Activated CD4-positive, alpha-beta T cell treated with anti-CD3 and anti-CD28 coated beads for 1 hour (primary cell): Measurements from ENCODE around the gene FEM1A.
"Not testable (repeated sequence)": the region's sequence is repeated elsewhere in the genome, so short reads cannot be mapped to it uniquely, and the experiment has no call there.

Experiments used
- DNase-seq: peaks from one replicate; pipeline ENCODE4 v3.0.0-alpha.2; 2020

The FEM1A gene, protein sequence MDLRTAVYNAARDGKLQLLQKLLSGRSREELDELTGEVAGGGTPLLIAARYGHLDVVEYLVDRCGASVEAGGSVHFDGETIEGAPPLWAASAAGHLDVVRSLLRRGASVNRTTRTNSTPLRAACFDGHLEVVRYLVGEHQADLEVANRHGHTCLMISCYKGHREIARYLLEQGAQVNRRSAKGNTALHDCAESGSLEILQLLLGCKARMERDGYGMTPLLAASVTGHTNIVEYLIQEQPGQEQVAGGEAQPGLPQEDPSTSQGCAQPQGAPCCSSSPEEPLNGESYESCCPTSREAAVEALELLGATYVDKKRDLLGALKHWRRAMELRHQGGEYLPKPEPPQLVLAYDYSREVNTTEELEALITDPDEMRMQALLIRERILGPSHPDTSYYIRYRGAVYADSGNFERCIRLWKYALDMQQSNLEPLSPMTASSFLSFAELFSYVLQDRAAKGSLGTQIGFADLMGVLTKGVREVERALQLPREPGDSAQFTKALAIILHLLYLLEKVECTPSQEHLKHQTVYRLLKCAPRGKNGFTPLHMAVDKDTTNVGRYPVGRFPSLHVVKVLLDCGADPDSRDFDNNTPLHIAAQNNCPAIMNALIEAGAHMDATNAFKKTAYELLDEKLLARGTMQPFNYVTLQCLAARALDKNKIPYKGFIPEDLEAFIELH

DNA sequence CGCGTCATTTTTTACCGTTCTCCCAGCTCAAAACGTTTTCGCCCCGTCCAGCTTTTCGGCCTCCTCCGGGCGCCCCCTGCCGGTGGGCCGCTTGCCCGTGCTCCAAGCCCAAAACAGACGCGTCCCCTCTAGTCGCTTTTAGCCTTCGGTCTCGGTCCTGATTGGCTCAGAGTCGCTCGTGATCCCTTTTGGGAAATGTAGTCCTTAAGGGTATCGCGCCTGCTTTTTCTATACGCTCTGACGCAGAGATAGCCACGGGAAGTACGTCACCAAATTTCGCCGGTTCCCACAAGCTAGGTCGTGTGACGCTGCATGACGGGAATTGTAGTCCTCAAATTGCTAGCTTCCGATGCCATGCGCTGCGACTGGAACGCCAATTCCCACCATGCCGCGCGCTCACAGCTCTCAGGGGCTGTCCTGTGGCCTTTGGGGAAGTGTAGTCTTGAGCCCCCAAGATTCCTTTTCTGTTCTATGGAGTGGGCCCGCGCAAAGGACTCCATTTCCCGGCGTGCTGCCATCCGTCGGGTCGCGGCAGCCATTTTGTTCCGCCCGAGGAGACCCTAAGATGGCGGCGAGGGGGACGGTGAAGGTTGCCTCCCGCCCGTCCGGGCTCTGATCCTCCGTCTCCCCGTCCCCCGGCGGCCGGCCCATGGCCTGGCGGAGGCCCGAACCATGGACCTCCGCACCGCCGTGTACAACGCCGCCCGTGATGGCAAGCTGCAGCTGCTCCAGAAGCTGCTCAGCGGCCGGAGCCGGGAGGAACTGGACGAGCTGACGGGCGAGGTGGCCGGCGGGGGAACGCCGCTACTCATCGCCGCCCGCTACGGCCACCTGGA is at the start of gene FEM1A:
FEM1A (plus strand) TSS at position 552 of the 836 bp plus-strand sequence; CDS start at position 673, 121 bp downstream.
- DNase-seq = peak; percentile 98

DNA sequence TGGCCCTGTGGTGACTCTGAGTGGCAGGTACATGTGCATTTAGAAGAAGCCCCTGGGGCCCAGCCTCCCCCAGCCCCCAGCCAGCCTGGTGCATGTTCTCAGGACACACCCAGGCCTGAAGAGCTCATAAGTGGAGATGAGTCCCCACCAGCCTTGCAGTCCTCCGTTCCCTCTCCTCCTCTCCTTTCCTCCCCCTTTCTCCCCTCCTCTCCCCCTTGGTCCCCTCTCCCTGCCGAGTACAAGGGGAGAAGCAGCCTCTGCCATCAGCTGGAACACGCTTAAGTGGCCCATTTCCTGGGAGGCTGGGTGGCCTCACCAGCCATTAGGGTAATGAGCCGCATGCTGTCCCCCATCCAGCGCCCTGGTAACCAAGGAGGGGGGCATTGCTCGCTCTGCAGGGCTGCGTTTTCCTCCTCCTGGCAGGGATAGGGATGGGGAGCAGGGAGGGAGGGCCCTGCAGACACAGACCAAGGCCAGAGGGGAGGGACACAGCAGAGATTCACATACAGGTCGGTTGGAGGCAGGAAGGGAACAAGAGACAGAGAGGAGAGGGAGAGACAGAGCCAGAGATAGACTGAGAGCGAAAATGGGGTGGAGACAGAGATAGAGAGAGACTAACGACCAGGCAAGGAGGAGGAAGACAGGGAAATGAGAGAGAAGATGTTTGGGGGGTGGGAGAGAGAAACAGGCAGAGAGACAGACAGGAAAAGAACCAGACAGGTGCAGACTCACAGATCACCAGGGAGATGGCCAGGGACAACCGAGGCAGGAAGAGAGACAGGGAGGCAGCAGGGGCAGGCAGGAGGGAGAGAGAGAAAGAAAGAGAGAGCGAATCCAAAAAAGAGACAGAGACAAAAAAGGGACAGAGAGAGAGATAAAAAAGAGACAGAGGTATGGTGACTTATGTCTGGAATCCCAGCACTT is 48.5 kb upstream of the FEM1A start:
- no peak for DNase-seq

DNA sequence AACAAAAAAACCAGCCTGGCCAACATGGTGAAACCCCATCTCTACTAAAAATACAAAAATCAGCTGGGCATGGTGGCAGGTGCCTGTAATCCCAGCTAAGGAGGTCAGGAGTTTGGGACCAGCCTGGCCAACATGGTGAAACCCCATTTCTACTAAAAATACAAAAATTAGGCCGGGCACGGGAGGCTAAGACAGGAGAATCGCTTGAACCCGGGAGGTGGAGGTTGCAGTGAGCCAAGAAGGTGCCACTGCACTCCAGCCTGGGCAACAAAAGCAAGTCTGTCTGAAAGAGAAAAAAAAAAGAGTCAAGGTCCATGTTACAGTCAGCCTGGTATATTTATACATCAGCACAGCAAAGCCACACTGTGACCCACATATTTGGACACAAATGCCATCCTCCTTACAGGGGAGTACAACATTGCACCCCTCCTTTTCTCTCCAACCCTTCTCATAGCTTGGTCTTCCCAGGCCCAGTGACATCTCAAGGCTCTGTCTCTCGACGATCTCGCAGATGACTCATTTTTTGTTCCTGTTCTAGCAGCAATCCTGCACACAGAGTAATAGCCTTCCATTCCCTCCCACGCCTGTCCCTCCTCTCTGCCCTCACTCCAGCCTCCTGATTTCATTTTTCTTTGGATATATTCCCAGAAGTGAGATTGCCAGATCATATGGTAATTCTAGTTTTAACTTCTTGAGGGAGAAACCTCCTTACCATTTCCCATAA is 46.9 kb upstream of the FEM1A start:
- DNase-seq = no peak

DNA sequence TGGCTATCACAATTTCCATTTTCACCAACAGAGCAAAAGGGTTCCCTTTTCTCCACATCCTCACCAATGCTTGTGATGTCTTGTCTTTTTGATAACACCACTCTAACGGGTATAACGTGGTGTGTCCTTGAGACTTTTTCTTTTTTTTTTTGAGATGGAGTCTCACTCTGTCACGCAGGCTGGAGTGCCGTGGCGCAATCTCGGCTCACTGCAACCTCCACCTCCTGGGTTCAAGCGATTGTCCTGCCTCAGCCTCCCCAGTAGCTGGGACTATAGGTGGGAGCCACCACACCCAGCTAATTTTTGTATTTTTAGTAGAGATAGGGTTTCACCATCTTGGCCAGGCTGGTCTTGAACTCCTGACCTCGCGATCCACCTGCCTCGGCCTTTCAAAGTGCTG is 46.4 kb upstream of the FEM1A start:
- DNase-seq = not testable (repeated sequence)

DNA sequence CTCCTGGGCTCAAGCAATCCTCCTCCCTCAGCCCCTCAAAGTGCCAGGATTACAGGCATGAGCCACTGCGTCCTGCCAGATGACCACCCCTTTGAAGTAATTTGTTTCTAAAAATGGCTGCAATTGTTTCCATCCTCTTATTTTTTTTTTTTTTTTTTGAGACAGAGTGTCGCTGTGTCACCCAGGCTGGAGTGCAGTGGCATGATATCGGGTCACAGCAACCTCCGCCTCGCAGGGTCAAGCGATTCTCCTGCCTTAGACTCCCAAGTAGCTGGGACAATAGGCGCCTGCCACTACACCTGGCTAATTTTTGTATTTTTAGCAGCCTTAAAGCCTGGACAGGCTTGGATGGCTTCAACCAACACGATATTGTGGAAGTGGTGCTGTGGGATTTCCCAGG is 45.5 kb upstream of the FEM1A start:
- no peak for DNase-seq

DNA sequence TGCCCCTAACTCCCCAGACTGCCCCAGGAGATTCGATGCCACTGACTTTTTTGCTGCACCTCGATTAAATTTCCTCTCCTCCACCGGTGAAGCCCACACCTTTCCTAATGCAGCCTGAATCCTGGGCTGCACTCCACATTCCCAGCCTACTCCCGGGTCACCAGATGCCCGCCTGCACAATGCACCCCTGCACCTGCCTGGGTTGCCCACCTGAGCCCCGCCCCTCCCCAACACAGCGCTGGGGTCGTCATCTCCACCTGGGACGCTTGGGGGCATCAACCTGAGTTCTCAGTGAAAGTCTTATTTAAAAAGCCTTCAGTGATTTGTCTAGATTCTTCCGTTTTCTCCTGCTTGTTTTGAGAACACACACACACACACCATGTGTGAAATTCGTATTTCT is 43.3 kb upstream of the FEM1A start:
- DNase-seq = no peak

DNA sequence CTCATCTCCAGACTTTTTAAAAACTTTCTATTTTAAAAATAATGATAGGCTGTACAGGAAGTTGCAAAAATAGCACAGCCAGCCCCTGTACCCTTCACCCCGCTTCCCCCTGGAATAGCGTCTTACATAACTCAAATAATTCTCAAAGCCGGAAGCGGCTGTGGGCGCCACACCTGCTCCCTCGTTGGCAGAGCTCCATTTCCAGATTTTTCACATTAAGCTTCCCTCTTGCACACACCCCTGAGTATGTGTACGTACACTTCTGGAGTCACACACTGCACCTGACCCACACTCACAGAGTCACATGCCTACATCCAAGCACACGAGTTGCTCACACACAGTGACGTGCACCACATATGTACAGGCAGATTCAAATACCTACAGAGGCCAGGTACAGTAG is 42.9 kb upstream of the FEM1A start:
- DNase-seq = no peak

DNA sequence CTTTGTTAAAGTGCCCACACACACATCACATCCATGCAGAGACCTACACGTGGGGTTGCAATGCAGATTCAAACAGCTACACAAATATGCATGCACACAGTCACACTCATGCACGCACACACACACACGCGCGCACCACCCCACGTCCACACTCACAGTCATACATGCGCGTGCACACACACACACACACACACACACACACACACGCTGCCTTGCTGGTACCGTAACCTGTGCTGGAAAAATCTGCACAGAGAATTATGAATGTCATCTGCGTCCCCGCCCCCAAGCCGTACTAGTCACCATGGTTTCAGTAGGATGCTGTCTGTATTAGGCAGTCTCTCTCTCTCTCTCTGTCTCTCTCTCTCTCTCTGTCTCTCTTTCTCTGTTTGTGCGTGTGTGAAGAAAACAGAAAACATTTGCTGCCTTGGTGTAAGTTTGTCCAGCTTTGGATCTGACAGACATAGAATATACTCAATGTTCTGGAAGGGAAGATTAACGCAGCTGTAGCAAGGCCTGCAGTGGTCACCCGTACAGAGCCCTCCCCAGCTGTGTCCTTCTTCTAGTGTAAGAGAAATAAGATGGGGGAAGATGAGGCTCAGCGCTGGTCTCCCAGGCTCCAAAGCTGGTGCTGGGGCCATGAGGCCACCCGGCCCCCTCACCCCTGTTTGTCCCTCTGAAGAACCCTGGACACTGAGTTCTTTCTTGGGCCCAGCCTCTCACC is 41.5 kb upstream of the FEM1A start:
- DNase-seq = no peak

DNA sequence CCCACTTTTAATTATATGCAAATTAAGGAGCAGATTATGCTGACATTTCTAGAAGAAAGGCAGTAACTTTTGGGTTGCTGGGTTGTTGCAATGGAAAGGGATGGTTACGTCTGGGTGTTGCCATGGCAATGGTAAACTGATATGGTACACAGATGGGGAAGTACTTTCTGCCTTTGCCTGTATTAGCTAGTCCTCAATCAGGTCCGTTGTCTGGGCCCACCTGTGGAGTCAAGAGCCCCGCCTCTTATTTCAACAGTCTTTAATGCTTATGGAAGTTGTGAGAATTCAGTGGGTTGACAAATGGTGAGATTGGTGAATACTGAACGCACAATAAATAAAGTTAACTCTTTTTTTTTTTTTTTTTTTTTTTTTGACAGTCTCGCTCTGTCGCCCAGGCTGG is 37.3 kb upstream of the FEM1A start:
- no peak for DNase-seq

DNA sequence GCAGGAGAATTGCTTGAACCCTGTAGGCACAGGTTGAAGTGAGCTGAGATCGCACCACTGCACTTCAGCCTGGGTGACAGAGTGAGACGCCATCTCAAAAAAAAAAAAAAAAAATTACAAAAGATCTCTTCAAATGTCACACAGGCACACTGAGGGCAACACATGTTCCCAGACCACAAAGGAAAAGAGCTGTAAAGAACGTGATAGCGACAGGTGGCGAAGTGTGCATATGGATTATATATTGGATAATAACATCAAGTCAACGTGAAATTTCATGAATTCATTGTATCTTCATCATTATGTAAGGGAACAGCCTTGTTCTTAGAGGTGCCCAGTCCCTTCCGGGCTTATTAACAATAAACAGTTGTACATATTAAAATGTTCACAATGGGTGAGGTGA is 36.1 kb upstream of the FEM1A start:
- DNase-seq = no peak

DNA sequence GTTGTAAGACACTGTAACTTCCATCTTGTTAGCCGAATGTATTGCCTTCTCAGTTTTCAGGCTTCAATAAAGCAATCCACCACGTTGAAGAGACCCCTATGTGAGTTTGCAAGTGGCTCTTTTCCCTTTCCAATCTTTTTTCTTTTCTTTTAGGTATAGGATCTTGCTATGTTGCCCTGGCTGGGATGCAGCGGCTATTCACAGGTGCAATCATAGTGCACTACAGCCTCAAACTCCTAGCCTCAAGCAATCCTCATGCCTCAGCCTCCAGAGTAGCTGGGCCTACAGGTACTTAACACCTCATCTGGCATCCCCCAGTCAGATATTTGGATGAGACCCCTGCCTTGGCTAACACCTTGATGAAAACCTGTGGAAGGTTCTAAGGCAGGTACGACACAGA is 33.5 kb upstream of the FEM1A start:
- DNase-seq = no peak

DNA sequence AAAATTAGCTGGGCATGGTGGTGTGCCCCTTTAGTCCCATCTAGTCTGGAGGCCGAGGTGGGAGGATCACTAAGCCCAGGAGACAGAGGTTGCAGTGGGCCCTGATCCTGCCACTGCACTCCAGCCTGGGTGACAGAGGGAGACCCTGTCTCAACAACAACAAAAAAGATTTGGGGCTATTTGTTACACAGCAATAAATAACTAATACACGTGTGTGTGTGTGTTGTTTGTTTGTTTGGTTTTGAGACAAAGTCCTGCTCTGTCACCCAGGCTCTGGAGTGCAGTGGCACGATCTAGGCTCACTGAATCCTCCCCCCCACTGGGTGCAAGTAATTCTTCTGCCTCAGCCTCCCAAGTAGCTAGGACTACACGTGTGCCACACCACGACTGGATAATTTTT is 32.9 kb upstream of the FEM1A start:
- no peak for DNase-seq

DNA sequence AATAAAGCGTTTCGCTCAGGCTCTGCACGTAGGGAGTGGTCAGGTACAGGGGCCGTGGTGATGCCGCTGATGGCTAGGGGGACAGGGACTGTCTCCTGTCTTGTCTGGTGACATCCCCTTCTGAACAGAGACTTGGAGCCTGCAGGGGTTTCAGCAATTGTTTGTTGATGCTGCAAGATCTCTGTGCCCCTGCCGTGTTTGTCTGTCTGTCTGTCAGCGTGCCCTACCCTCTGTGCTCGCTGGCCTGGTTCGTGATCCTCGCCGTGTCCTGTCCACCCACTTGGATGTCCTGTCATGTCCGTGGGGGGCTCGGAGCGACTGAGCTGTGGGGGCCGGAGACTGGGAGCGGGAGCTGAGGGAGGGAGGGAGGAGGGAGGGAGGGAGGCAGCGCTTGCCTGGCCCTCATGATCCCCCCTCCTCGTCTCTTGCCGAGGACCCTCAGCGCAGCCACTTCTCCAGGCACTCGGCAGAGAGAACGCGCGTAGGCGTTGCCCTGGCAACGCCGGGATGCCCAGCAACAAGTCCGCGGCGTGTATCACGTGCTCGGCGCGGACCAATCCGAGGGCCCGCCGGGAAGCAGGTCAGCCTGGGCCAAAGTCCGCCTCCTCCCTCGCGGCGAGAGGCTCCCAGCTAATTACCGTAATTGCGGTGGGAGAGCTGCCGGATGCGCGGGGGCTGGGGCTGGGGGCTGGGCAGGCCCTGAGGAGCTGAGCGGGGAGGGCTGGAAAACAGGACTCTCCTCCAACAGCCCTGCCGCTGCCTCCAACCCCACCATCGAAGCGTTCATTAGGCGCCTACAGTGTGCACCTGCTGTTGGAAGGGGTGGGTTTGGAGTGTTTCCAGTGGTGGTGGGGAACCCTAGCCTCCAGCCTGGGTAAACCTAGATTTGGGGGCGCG is 31.9 kb upstream of the FEM1A start:
- DNase-seq = peak; percentile 20

DNA sequence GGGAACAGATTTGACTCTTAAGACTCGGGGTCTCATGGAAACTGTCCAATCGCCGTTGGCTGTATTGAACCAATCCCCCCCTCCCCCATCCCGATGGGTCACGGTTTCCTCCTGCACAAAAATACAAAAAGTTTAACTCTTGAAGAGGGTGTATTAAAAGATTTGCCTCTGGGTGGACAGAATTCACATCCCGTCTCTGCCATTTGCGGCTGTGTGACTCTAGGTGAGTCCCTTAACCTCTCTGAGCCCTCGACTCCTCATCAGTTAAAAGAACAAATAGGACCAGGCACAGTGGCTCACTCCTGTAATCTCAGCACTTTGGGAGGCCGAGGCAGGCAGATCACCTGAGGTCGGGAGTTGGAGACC is 31.3 kb upstream of the FEM1A start:
- DNase-seq = no peak

DNA sequence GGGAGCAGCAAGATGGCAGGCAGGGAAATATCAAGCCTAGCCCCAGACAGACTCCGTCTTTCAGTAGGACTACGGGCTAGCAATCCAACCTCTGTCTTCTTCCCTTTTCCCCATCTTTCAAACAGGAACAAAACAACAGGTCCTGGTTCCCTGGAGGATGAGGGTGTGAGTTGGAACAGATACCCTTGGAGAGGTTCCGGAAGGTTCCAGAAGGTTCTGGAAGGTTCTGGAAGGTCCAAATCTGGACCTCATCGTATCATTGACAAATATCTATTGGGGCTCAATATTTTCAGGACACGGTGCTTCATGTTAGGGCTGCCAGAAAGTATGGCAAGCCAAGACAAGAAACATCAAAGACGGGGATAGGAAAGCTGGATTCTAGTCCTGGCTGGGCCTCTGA is 28.5 kb upstream of the FEM1A start:
- no peak for DNase-seq

DNA sequence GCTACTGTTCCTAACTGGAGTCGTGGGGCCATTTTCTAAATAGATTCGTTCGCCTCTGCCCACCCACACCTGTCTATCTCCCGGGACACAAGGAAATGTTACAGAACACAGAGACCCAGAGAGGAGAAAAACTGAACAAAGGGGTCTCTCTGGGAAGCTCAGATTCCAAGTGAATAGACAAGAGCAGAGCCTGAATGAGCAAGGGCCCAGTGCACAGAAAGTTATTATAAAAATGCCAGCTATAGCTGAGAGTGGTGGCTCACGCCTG is 27.2 kb upstream of the FEM1A start:
- DNase-seq = no peak

DNA sequence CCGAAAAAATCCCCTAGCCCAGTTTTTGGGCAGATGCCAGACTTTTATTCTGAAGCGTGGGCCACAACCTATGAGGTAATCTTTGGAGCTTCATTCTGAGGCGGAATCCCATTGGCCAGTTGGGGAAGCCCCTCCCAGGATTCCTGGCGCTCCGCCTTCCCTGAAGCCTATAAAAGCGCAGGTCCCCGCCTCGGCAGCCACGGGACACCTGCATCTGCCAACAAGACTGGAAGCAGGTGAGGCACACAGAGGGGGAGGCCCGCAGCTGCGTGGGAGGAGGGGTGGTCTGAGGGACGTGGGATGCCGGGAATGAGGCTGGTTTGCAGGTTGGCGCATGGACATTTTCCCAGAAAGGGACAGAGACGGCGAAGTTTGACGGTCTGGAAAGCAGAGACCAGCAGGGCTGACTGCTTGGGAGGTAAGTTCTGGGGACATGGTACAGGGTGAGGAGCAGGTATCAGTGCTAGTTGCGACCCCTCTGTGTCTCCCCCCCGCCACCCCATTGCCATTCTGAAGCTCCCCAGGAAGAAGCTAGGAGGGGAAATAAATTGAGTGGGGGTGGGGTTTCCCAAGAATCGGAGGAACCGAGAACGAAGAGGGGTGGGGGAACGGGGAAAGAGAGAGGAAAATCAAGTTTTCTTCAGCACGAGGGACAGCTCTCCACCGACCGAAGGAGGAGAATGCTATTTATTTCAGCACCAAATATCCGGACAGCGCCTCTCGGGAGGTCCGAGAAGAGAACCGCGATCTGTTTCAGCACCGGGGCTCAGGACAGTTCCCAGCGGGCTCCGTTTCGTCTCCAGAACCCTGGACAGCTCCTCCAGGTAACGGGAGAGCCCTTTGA is 22.4 kb upstream of the FEM1A start:
- DNase-seq = peak; percentile 55

DNA sequence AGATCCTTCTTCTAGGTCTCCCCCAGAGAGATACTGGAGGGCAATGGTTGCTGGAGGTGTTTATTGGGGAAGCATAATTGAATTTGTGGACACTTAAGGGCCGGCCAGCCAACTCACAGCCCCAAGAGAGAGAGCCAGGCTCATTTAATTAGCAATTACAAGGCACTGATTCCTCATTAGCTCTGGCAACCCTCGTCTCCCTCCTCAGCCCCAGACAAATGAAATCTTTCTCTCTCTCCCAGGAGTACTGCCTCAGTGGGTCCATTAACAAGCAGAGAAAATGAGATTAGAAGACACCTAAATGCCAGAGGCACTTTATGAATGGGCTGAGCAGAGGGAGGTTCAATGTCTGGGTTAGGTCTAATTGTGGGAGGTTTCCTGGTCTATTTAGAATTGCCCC is 19.0 kb upstream of the FEM1A start:
- DNase-seq = no peak

DNA sequence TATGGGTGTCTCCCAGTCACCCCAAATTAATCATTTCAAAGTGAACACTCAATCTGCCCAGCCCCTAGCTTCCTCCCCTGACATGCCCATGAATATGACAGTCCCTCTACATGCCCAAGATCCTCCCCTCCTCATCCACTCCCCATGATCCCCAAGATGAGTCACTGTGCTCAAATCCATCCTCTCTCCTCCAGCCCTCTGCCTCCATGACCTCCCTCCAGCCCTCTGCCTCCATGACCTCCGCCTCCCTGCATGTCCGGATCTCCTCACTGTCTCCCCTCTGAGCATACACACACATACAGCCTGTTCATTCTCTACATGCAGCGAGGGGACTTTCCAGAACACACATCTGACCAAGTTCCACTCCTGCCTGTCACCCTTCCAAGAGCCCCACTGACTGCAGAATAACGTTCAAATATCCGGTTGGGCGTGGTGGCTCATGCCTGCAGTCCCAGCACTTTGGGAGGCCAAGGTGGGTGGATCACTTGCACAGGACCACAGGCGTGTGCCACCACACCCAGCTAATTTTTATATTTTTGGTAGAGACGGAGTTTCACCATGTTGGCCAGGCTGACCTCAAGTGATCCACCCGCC is 18.4 kb upstream of the FEM1A start:
- DNase-seq = no peak
